B cell (primary cell): ENCODE data around the gene TBC1D10A. TPM values are rescaled to one million over a fixed set of nuclear protein-coding genes. Genes with fewer than 3 reads are reported as not detected.
"Not testable (repeated sequence)": the region's sequence is repeated elsewhere in the genome, so short reads cannot be mapped to it uniquely, and the experiment has no call there.

ENCODE experiments used
- ATAC-seq: fragments of 200-7000 bp; cut with Tn5 transposase; one replicate; pipeline ENCODE4 v1.10.0; 2021; ENCODE audit warnings: low read depth, mild to moderate bottlenecking, moderate number of reproducible peaks, moderate library complexity
- CTCF ChIA-PET: fragments of 350-600 bp; sonication (Branson Sonifier 250); formaldehyde crosslinking; loops from one replicate; lab custom pipeline; 2021; ENCODE audit warnings: antibody characterized with exemption, inconsistent platforms; lab: Charles Lee
- POLR2A ChIA-PET: fragments of 350-600 bp; sonication (Branson Sonifier 250); formaldehyde crosslinking; loops from one replicate; lab custom pipeline; 2021; ENCODE audit warnings: antibody characterized with exemption; lab: Charles Lee
- DNase-seq: peaks from one replicate; pipeline ENCODE4 v3.0.0; 2013
- H2AFZ ChIP-seq: 2 replicates; pipeline ENCODE4 v1.6.1; 2012; ENCODE audit warnings: mild to moderate bottlenecking, low read depth, low read length; ENCODE audit not compliant: insufficient read depth, poor library complexity, severe bottlenecking
- H3K27ac ChIP-seq, 2 donors: 1 replicate in 1 of 2; 2 replicates in 1 of 2; pipeline ENCODE4 v1.5.1; 2012 to 2013; ENCODE audit warnings: low read length in 2 of 2, mild to moderate bottlenecking in 2 of 2, moderate library complexity in 1 of 2
- H3K27me3 ChIP-seq, 4 experiments: fragments of 200-600 bp in 1 of 4; sonication (generic) in 1 of 4; replicated peaks in 1 of 4; 1 replicate in 2 of 4; 2 replicates in 2 of 4; pipeline versions ENCODE4 v1.6.1 to v1.7.0; 2013 to 2016; ENCODE audit warnings: low read length in 3 of 4, mild to moderate bottlenecking in 2 of 4, mixed read lengths in 1 of 4, moderate library complexity in 1 of 4; ENCODE audit not compliant: insufficient read depth in 4 of 4, control insufficient read depth in 3 of 4; ENCODE audit errors: control extremely low read depth in 1 of 4
- H3K36me3 ChIP-seq, 2 experiments: replicated peaks in 1 of 2; 1 replicate in 1 of 2; 2 replicates in 1 of 2; pipeline versions ENCODE4 v1.6.1 to v1.7.1; 2013; ENCODE audit warnings: low read length in 1 of 2; ENCODE audit not compliant: insufficient read depth in 2 of 2, control insufficient read depth in 1 of 2; ENCODE audit errors: control extremely low read depth in 1 of 2, extremely low read depth in 1 of 2
- H3K4me1 ChIP-seq, 2 donors: fragments of 200-600 bp in 1 of 2; sonication (generic) in 1 of 2; 1 replicate in 1 of 2; 2 replicates in 1 of 2; pipeline versions ENCODE4 v1.5.1 to v1.6.1; 2013 to 2017; ENCODE audit warnings: low read length in 2 of 2; ENCODE audit not compliant: control insufficient read depth in 2 of 2, insufficient read depth in 2 of 2
- H3K4me2 ChIP-seq: replicated peaks from 2 replicates; pipeline ENCODE3; 2012; ENCODE audit warnings: mild to moderate bottlenecking, low read depth, low read length; ENCODE audit not compliant: poor library complexity, severe bottlenecking
- H3K4me3 ChIP-seq, 5 experiments: fragments of 200-600 bp in 1 of 5; sonication (generic) in 1 of 5; 1 replicate in 3 of 5; 2 replicates in 2 of 5; pipeline versions ENCODE4 v1.5.1 to v1.7.0; 2011 to 2016; ENCODE audit warnings: low read length in 4 of 5, mild to moderate bottlenecking in 4 of 5, low read depth in 2 of 5, control low read depth in 1 of 5, moderate library complexity in 1 of 5; ENCODE audit not compliant: insufficient read depth in 1 of 5; ENCODE audit errors: control extremely low read depth in 1 of 5, extremely low read depth in 1 of 5
- H3K79me2 ChIP-seq: fragments of 200-600 bp; sonication (generic); one replicate; pipeline ENCODE4 v1.6.0; 2016; ENCODE audit warnings: low read length; ENCODE audit not compliant: control insufficient read depth, insufficient read depth
- H3K9ac ChIP-seq: fragments of 200-600 bp; sonication (generic); 2 replicates; pipeline ENCODE4 v1.6.1; 2017; ENCODE audit warnings: mild to moderate bottlenecking, low read length, moderate library complexity
- H3K9me3 ChIP-seq, 3 donors: one replicate each; pipeline versions ENCODE4 v1.6.1 to v1.7.1; 2013; ENCODE audit warnings: low read length in 2 of 3; ENCODE audit not compliant: control insufficient read depth in 2 of 3, insufficient read depth in 1 of 3; ENCODE audit errors: control extremely low read depth in 1 of 3
- H4K20me1 ChIP-seq: 2 replicates; pipeline ENCODE4 v1.6.0; 2012; ENCODE audit warnings: mild to moderate bottlenecking, low read length; ENCODE audit not compliant: insufficient read depth, control insufficient read depth, poor library complexity, severe bottlenecking
- H3K27ac Mint-ChIP-seq: one replicate; pipeline ENCODE4 v1.8.0; 2021; ENCODE audit warnings: mixed read lengths
- H3K27me3 Mint-ChIP-seq: one replicate; pipeline ENCODE4 v1.8.0; 2021; ENCODE audit warnings: mixed read lengths
- H3K4me1 Mint-ChIP-seq: one replicate; pipeline ENCODE4 v1.8.0; 2021; ENCODE audit warnings: mixed read lengths
- H3K4me3 Mint-ChIP-seq: one replicate; pipeline ENCODE4 v1.8.0; 2021; ENCODE audit warnings: mixed read lengths
- H3K9me3 Mint-ChIP-seq: one replicate; pipeline ENCODE4 v1.8.0; 2022; ENCODE audit warnings: mixed read lengths; ENCODE audit not compliant: insufficient read depth
- CTCF ChIP-seq: fragments of 200-600 bp; IDR thresholded peaks from one replicate; pipeline ENCODE4 v1.8.0; 2022; ENCODE audit warnings: antibody characterized with exemption, mild to moderate bottlenecking
- EZH2 ChIP-seq: IDR thresholded peaks from 2 replicates; pipeline ENCODE4 v1.6.1; 2012; ENCODE audit warnings: borderline replicate concordance, low read depth, mild to moderate bottlenecking, moderate library complexity, low read length; ENCODE audit not compliant: insufficient read depth, poor library complexity, severe bottlenecking
- WGBS: methylation state at CpG from one replicate; pipeline ENCODE4 v1.1.5; 2013; ENCODE audit warnings: missing lambda C conversion rate; ENCODE audit not compliant: insufficient coverage; 5-methylcytosine and 5-hydroxymethylcytosine counted together
- intact Hi-C: fragments of 100-400 bp; cut with micrococcal nuclease; formaldehyde crosslinking; loops from one replicate; pipeline ENCODE4 v1.10.0; 2022
- polyA plus RNA-seq: library from polyadenylated mRNA; depleted of rRNA; stranded (reverse); fragments of >200 nt; gene quantifications from 2 replicates; pipeline ENCODE4 v1.2.3, GENCODE V29; 2012
- total RNA-seq, 2 donors: library from RNA; stranded (reverse); fragments of 120-200 nt in 1 of 2; gene quantifications; 1 replicate in 1 of 2; 2 replicates in 1 of 2; pipeline versions ENCODE4 v1.2.3 to v1.2.4, GENCODE V29; 2013 to 2022

The TBC1D10A gene
- total and polyA plus RNA-seq, 2 donors (not counting 1 experiment from before 2014, with no cell fraction given) = 45.2 to 58.4 TPM

DNA sequence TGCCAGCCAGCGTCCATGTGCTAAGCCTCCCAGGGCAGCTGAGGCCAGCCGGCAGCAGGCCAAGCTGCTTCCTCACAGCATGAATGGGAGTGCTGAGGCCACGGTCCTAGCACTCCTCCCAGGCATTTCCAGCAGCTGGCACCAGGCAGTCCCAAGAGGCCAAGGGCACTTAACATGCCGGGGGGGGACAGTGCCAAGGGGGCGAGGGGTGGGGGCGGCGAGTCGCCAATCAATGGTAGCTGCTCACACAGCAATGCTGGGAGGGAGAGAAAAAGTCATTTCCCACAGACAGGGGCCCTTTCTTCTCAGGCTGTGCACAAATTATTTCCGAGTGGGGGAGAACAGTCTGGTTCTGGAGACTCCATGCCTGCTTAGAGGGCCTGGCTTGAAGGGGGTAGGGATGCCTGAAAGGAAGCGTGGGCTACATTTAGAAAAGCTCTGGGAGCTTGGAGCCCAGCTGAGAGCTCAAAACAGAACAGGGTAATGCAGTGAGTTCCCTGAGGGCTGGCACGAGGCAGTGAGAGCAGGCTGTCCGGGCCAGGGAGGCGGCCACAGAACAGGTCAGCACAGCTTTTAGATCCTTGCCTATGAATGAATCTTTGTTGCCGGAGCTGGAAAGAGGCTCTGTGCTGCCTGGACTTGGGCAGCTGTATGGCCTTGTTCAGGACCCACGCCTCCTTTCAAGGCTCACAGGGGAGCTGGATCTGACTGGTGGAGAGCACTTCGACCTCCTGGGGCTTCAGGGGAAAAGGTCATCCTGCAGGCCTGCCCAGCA lies 14.4 kb upstream of the TBC1D10A start:
- ChIA-PET CTCF (interaction anchor here (1.2 to 3.8 kb wide), 2 partner anchors 49 to 53 kb away, joined by 3 to 11 read pairs; partner anchors contain the start of gene CASTOR1), POLR2A (interaction anchor here (1.0 kb wide), 1 partner anchor 15 kb away, joined by 3 read pairs; the partner anchor contains the start of genes CCDC157 and SF3A1)
- Histone ChIP-seq H3K36me3 (peaks cover 17 to 98% of the 10 kb centered on the region in 2 experiments), H2AFZ (no peak overlapping the region), H3K9me3 (no peaks in the 10 kb centered on the region), H3K27me3 (no peaks in the 10 kb centered on the region), H4K20me1 (peaks cover 60% of the 10 kb centered on the region), H3K4me1 (no peaks in the 10 kb centered on the region), H3K4me3 (no peak overlapping the region), H3K9ac (no peak overlapping the region), H3K4me2 (no peak overlapping the region), H3K27ac (no peak overlapping the region), H3K79me2 (peaks cover 11% of the 10 kb centered on the region)
- 91% methylated on average over 16 of the region's 16 CpGs for WGBS
- Mint-ChIP-seq H3K27me3 (no peaks in the 10 kb centered on the region), H3K27ac (no peak overlapping the region), H3K4me3 (no peak overlapping the region), H3K4me1 (no peaks in the 10 kb centered on the region), H3K9me3 (no peaks in the 10 kb centered on the region)
- intact Hi-C loops = no loop called here
- DNase-seq (no peak), ATAC-seq (no peak)
- no peak for TF ChIP-seq CTCF
- TF ChIP-seq EZH2 = no peak

GRCh38 chr22:30338802-30339201 lies 12.1 kb upstream of the TBC1D10A start:
- intact Hi-C loops = no loop called here
- H3K4me3 ChIP-seq = no peak overlapping the region
- H4K20me1 ChIP-seq = peaks cover 47% of the 10 kb centered on the region
- H3K27ac Mint-ChIP-seq = no peak overlapping the region
- TF ChIP-seq EZH2 = no peak
- no peak for TF ChIP-seq CTCF
- no peaks in the 10 kb centered on the region for H3K9me3 Mint-ChIP-seq
- H3K9ac ChIP-seq = no peak overlapping the region
- H3K27ac ChIP-seq = no peak overlapping the region
- ChIA-PET POLR2A (no interaction called here), CTCF (interaction anchor here (2.6 kb wide), 1 partner anchor 51 kb away, joined by 7 read pairs; no protein-coding TSS in a partner anchor)
- H3K4me1 ChIP-seq = no peaks in the 10 kb centered on the region
- no peaks in the 10 kb centered on the region for H3K27me3 ChIP-seq
- no peak overlapping the region for H2AFZ ChIP-seq
- peaks cover 5 to 98% of the 10 kb centered on the region in 2 experiments for H3K36me3 ChIP-seq
- 100% methylated on average over 6 of the region's 7 CpGs for WGBS
- H3K4me1 Mint-ChIP-seq = no peaks in the 10 kb centered on the region
- no peak overlapping the region for H3K4me2 ChIP-seq
- DNase-seq = no peak
- no peaks in the 10 kb centered on the region for H3K27me3 Mint-ChIP-seq
- no peak for ATAC-seq
- no peaks in the 10 kb centered on the region for H3K9me3 ChIP-seq
- H3K79me2 ChIP-seq = no peaks in the 10 kb centered on the region
- H3K4me3 Mint-ChIP-seq = no peak overlapping the region

DNA sequence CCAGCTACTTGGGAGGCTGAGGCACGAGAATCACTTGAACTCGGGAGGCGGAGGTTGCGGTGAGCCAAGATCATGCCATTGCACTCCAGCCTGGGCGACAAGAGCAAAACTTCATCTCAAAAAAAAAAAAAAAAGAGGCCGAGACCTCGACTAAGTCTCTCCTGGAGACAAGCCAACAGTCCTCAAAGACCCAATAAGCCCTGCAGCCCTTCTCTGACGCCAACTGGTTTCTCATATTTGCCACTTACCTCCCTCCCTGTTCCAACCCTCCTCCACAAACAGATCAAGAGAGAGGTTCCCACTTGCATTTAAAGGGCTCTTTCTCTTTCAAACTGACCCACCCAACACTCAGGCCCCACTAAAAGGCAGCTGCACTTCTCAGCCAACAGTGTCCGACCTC lies 11.6 kb upstream of the TBC1D10A start:
- H3K27me3 ChIP-seq, H3K4me3 Mint-ChIP-seq, H3K27me3 Mint-ChIP-seq, H3K9ac ChIP-seq, DNase-seq, ATAC-seq, H3K27ac ChIP-seq, H2AFZ ChIP-seq, POLR2A ChIA-PET, H3K4me1 Mint-ChIP-seq, H3K4me2 ChIP-seq, H3K9me3 ChIP-seq, H3K4me3 ChIP-seq, intact Hi-C loops, H3K27ac Mint-ChIP-seq, H3K9me3 Mint-ChIP-seq, H3K79me2 ChIP-seq, H3K4me1 ChIP-seq: not testable (repeated sequence)
- peaks cover 42% of the 10 kb centered on the region for H4K20me1 ChIP-seq
- CTCF ChIA-PET = interaction anchor here (0.8 to 2.6 kb wide), 2 partner anchors 11 to 50 kb away, joined by 5 to 7 read pairs; no protein-coding TSS in a partner anchor
- H3K36me3 ChIP-seq = peaks cover 4 to 98% of the 10 kb centered on the region in 2 experiments
- WGBS = 97% methylated on average over 7 of the region's 9 CpGs
